ENCODE measurements around the gene R3HCC1L.

Gene R3HCC1L

DNA sequence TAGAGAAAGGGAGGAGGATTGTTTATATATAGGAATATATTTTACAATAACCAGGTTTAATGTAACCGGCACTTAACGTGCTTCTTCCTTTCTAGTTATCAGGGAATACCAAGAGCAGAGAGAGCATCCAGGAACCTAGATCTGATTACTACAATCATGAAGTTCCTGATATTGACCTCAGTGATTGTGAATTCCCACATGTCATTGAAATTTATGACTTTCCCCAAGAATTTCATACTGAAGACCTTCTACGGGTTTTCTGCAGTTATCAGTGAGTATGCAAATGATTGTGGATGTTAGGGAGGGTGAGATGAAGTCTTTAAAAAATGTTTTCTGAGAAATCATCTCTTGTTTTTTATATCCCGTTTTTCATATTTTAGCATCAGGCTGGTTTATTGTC lies 97.0 kb downstream of the R3HCC1L start:
- no peak for DNase-seq (ENCODE audit: low spot score)

DNA sequence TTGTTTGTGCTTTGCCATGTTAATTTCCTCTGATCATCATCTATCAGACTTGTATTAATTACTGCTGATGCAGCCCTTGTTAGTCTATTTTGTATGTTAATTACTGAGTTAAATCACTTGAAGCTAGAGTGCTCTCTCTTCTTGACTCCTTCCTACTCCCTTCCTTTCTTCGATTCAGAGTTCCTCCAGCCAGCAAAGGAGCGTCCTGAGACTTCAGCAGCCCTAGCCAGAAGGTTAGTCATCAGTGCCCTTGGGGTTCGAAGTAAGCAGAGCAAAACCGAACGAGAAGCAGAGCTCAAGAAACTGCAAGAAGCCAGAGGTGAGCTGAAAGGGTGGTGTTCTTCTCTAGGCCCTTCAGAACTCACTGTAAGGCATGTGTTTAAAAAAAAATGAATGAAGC lies 101.4 kb downstream of the R3HCC1L start:
- no peak for DNase-seq (ENCODE audit: low spot score)

DNA sequence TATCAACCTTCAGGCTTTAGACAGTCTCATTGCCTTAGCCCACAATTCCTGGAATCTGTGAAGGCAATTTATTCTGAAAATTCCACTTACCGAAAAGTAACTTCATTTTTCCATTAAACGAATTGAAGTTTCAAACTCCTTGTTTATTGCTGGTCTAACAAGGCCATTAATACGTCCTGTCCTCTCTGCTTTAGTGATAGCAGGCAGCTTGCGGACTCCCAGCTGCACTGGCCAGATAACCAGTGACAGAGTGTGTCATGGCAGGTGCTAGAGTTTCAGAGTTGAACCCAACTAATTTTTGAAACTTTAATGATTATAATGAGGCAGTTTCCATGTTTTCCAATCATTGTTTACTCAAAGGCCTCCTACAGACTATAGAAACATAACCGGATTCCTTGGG lies 102.4 kb downstream of the R3HCC1L start:
- DNase-seq (ENCODE audit: low spot score): no peak

DNA sequence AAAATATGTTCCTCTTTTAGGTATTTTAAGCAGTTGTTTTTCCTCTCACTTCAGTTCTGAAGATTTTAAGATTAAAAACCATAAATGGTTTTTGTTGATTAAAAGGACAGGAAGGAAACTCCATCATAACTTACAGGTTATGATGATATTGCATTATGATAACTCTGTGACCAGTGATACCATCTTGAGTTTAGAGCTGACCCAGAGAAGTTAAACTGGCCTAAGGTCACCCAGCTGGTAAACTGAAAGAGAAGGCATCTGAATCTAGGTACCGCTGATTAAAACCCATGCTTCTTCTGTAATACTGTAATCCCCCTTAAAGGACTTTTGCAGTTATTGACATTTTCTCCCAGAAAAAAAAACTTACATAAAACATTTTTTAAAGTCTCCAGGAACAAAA lies 103.9 kb downstream of the R3HCC1L start:
- DNase-seq (ENCODE audit: low spot score): no peak

- DNase-seq (ENCODE audit: low spot score): no peak
Observed at GRCh38 chr10:98240524-98240923, 106.1 kb downstream of the R3HCC1L start.

DNA sequence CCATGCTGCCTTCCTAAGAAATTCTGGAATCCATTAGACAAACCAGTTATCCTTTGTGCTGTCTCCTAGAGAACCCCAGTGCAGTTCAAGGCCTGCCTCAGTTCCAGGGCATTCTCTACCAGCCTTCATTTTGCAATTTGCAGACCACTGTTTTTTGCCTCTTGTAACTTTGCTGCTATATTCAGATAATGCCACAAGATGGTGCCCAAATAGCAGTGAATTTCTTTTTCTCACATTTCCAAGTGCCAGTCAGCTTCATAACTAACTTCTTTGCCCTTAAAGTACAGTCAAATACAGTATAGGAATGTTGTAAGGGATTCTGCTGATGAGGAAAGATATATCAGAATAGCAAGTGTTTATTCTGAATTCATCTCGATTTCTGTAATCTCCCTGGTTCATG lies 108.4 kb downstream of the R3HCC1L start:
- no peak for DNase-seq (ENCODE audit: low spot score)

DNA sequence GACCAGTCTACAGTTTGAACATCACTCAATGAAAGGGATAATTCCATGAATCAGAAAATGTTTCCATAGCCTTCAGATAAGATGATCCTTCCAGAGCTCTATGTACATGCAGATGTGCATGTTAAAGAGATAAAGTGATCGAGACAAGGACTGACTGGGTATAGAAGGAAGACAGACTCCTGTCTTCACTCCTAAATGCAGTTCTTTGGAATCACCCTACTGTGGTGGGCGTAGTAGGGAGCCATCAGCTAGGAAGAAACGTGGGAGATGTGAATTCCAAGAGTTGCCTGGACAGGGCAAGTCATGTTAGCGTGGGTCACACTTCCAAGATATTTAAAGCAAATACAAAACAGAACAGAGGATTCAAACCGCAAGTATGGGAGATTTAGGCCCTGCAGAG lies 109.7 kb downstream of the R3HCC1L start:
- no peak for DNase-seq (ENCODE audit: low spot score)

- no peak for DNase-seq (ENCODE audit: low spot score)
Observed at GRCh38 chr10:98244586-98244985, 110.1 kb downstream of the R3HCC1L start.

DNA sequence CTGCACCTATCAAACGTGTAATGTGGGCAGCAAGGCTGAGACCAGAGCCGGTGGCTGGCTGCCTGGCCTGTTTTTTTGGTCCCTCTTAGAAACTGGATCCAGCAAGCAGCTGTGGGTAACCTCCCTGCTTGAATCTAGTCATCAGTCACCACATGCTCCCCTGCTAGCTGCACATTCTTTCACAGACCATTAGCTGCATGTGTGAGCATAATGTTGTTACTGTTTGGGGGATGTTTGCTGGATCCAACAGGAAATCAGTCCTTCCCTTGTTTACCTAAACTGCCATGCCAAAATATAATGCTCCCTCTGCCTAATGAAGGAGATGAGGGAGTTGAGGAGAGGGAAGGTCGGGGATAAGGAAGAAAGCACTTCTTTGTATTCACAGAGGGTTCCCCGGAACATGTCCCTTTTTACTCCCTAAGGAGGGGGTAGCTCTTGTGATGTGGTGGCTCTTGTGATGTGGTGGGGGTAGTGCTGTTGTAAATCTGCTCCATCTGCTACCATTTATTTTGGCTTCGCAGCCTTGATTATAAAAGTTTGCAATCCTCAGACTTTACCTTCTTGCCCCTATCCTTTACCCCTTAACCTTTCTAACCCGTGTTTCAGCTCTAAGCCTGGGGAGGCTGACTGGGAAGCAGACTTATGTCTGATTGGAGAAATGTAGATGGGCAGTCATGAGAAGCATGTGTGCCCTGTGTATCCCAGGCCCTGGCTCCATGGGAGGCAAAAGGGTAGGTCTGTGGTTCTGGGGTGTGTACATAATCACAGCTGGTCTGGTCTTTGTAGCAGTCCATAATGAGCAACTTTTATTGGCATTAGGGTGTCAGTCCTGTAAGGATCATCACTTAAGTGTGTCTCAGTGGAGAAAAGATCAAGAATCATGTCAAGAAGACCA lies 112.7 kb downstream of the R3HCC1L start:
- no peak for DNase-seq (ENCODE audit: low spot score)

DNA sequence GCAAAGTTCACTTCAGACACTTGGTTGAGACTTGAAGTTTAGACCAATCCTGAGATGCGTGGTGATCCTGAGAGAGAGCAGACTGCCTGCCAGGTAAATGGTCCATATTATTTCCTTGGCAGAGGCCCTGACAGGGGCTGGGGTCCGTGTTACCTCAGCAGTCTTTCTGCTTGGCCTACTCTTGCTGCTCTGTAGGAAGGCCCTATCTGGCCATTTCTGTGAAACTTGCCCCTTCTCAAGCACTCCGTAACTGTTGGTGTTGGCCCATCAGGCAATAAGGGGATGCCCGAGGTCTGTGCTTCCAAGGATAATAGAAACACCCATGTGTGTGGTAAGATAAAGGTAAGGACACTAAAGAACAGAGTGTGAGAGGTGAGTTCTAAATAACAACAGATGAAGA lies 113.6 kb downstream of the R3HCC1L start:
- DNase-seq (ENCODE audit: low spot score): no peak

- DNase-seq (ENCODE audit: low spot score): no peak
Observed at GRCh38 chr10:98249134-98249533, 114.7 kb downstream of the R3HCC1L start.

DNA sequence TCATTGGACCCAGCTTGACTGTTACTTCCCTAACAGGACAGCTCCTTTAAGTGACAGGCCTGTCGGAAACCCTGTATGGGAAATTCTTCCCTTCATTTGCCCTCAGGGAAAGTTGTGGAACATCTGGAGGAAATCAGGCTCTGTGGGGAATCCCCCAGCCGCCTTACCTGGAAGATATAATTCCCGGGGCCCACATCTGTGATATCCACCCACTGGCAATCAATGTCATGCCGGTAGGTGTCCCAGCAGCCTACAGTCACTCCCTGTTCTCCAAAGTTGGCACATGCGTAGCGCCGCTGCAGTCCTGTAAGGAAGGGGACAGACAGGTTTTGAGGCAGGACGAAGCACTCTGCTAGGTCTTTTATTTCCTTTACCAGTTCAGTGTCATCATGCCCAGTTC lies 116.9 kb downstream of the R3HCC1L start:
- no peak for DNase-seq (ENCODE audit: low spot score)

DNA sequence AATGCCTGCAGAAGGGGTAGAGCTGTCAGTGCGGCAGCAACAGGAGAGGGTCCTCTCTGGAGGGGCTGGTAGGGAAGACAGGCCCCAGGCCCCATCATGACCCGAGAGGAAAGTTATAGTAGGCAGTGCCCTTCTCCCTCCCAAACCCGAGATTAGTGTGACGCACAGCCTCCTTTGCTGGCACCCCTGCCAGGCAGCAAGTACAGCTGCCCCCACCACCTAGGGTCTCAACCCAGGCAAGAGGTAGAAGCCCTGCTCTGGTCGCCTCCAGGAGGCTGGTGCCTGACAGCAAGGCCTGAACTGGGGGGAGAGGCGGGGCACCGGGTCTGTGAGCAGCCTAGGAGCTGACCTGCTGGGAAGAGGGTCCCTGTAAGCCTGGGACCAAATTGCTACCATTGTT lies 118.0 kb downstream of the R3HCC1L start:
- DNase-seq (ENCODE audit: low spot score): no peak

DNA sequence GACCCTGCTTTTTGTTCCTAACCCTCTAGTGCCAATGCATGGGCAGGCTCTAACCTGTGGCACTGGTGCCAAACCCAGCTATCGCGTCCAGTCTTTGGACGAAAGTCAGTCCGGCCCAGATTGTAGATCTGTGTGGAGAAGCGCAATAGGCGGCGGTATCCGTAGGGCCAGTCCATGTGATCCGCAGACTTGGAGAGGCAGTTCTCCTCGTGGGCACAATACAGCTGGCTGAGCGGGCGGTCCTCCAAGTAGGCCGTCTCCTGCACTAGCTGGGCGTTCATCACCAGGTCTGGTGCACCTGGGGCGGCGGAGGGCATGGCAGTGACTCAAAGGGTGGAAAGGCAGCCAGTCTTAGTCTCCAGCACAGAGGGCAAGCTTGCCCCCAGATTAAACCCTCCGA lies 119.0 kb downstream of the R3HCC1L start:
- DNase-seq (ENCODE audit: low spot score): no peak

- no peak for DNase-seq (ENCODE audit: low spot score)
Observed at GRCh38 chr10:98254234-98254974, 119.9 kb downstream of the R3HCC1L start.

- DNase-seq (ENCODE audit: low spot score): no peak
Observed at GRCh38 chr10:98255146-98255877, 120.9 kb downstream of the R3HCC1L start.

GRCh38 chr10:98256692-98257091 lies 122.2 kb downstream of the R3HCC1L start:
- no peak for DNase-seq (ENCODE audit: low spot score)

GRCh38 chr10:98257198-98257597 lies 122.7 kb downstream of the R3HCC1L start:
- DNase-seq (ENCODE audit: low spot score): no peak

- DNase-seq (ENCODE audit: low spot score): no peak
Observed at GRCh38 chr10:98257961-98258360, 123.5 kb downstream of the R3HCC1L start.

DNA sequence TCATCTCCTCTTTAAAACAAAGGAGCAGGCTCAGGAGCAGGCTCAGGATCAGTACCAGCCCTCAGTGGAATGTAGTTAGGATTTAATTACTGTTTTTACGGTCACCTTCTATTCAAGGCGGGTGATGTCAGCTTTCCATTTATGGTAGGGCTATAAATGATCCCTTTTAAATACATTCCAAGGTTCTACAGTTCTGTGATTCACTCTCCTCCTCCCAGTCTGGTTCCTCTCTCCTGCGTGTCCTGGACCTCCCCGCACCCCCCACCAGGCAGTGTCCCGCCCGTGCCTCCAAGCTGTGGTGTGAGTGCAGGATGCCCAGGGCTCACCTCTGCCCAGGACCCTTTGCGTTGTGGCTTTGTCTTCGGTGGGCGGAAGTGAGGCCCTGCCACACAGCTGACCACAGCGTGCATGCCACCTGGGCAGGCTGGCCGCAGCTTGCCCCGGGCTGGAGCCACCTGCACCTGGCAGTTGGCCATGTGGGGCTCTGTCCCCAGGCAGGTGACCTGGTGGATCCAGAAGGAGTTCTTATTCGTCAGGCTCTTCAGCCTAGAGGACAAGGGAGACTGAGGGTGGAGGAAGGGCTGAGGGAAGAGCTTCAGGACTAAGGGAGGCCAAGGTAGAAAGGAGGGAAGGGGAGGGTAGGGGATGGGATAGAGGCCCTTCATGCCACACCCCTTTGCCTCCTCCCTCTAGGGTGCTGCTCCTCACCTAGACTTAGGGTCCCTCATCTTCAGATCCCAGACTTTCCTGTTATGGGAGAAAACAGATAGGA lies 124.4 kb downstream of the R3HCC1L start:
- DNase-seq (ENCODE audit: low spot score): no peak

GRCh38 chr10:98259606-98260315 lies 125.3 kb downstream of the R3HCC1L start:
- peak; percentile 46 for DNase-seq (ENCODE audit: low spot score)
